ENCODE data around the gene UNK. TPM values are rescaled to one million over a fixed set of nuclear protein-coding genes. Genes with fewer than 3 reads are reported as not detected.

UNK gene
- polyA plus RNA-seq, 1 donor: 35.7 TPM

DNA sequence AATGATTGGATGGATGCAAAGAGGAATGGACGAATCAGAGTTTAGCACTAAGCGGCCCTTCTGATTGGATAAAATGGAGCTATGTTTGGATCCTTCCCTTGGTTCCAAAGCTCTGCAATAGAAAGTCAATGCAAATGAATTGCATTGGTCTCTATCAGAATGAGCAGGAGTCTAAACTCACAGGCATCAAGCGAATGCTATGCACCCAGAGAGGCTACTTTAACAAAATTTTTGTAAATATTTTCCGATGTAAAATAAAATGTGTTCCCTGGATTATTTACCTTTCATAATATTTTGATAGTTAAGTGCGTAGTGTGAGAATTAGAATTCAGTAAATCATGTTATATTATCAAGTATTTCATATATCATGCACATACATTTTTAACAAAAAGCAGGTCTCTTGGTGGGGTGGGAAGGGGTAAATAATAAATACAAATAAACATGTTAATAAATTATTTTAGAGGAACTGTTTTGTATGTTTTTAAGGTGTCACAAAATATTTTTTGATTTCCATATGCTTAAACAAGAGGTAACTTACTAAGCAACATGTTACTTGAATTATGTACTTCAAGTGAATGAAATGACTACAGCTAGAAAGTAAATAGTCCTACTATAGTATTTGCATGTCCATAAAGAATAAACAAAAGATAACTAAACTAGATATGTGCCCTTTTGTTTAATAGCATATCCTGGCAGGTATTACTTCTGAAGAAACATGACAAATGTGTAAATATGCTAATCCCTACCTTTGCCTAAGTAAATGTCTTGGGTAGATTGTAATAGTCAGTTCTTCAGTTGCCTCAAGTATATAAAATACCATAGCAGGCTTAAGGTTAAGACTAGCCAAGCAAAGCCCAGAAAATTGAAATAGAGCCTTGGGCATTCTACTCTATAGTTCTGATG, 4.4 kb upstream of the UNK start:
- Histone ChIP-seq H3K36me3 (ENCODE audit: control insufficient read depth, insufficient read depth, low read length) (peaks cover 24% of the 10 kb centered on the region), H3K9me3 (ENCODE audit: control insufficient read depth, low read depth, low read length) (no peaks in the 10 kb centered on the region), H3K4me3 (ENCODE audit: low read length) (no peak overlapping the region), H3K27ac (ENCODE audit: low read length) (peak overlapping the region; percentile 38), H3K4me1 (ENCODE audit: control insufficient read depth, insufficient read depth, low read length) (peaks cover 20% of the 10 kb centered on the region), H3K27me3 (ENCODE audit: control insufficient read depth, insufficient read depth, low read length) (no peaks in the 10 kb centered on the region)
- DNase-seq: no peak
- whole genome bisulfite sequencing (ENCODE audit: insufficient coverage, low lambda C conversion rate): 100% methylated on average over 1 of the region's 5 CpGs

DNA sequence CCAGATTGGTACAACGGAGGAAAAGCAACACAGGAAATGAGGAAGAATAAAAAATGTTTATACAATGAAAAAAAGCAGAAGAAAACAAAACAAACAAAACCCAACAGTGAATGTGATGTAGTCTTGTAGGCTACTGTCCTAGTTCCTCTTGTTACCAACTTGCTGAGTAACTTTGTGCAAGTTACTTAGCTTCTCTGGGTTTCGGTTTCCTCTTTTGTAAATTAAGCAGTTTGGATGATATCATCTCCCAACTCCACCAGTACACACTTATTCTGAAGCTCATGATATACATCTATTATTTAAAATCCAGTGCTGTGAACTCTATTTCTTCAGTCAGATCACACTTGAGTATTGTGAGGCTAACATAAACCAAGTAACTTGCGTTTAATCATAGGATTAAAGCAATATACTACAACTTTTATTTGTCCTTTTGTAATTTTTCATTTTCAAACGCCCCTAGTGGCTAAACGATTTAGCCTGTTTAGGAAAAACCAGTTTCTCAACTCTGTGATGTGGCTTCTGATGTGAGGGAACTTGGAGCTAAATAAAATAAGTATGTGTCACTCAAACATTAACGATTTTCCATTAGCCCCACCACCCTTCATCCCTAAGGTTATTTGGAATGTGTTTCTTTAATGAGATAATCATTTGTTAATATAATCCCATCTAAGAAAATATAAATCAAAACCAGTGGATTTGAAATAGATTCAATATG, 1.4 kb upstream of the UNK start:
- Histone ChIP-seq H3K27me3 (ENCODE audit: control insufficient read depth, insufficient read depth, low read length) (no peaks in the 10 kb centered on the region), H3K4me1 (ENCODE audit: control insufficient read depth, insufficient read depth, low read length) (peaks cover 24% of the 10 kb centered on the region), H3K27ac (ENCODE audit: low read length) (peak overlapping the region; percentile 99), H3K9me3 (ENCODE audit: control insufficient read depth, low read depth, low read length) (no peaks in the 10 kb centered on the region), H3K4me3 (ENCODE audit: low read length) (no peak overlapping the region), H3K36me3 (ENCODE audit: control insufficient read depth, insufficient read depth, low read length) (peaks cover 8% of the 10 kb centered on the region)
- DNase-seq: peak; percentile 66 to 84
- 25% methylated on average over 4 of the region's 6 CpGs for WGBS (ENCODE audit: insufficient coverage, low lambda C conversion rate)

DNA sequence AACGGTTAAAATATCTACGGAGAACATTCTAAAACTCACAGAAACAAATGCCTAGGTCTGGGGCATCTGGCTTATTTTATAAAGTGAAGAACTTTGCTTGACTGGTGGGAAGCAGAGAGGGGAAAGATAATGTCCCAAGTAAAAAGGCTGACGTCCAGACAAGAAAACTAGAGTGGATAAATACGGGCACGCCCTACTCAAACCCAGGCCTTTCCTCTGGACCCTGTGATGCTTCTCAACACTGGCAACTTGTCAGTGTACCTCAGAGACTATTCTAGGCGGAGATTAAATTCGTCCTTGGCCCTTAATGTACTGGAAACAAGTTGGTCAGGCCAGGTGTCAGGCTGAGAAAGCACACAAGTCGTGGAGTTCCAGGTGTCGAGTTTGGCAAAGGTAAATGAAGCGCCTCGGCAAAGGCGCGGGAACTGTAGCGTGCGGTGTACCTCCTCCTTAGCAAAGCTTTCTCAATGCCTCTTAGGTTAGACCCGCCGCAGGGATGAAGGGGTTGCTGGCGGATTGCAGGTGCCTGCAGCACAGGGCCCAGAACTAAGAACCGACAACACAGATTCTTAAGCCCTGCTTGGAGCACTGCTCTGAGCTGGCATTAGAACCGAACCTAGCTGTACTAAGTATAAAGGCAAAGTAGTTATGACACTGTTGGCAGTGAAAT, 668 bp upstream of the UNK start:
- peak overlapping the region; percentile 29 for H3K4me3 ChIP-seq (ENCODE audit: low read length)
- no peak for DNase-seq

DNA sequence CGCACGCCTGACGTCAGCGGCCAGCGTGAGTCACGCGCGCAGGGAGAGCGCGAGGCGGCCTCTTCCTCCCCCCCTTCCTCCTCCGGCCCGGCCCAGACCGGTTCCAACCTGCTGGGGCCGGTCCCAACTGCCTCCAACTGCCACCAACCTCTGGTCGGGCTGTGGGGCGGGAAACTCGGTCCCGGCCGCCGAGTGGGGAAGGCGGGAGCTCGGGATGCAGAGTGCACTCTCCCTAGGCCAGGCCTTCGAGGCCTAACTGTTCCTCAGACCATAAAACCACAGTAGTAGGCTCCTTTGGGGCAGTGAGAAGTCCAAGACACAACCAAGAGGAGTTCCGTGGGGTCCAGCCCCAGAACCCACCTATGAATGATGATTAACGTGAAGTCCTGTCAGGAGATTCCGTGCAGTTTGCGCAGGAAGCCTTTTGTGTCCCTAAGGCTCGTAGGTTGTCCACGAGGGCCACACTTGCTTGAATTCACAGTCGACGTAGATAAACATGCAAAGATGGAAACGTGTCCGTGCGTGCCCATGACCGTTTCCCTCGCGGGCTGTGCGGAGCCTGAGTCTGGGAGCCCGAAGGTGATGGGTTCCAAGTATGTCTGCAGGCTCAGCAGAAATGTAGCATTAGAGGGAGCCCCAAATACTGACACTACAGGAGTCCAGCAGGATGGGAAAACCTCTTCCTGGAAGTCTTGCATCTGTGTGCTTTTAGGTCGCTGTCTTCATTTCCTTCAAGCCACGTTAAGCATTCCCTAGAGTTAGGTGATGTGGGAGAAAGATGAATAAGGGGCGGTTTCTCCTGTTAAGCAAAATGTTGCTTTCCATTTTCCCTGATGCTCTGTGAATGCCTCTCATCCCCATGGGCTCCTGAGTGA, 647 bp downstream of the UNK start:
- 20% methylated on average over 2 of the region's 43 CpGs for WGBS (ENCODE audit: insufficient coverage, low lambda C conversion rate)
- no peaks in the 10 kb centered on the region for H3K9me3 ChIP-seq (ENCODE audit: control insufficient read depth, low read depth, low read length)
- H3K36me3 ChIP-seq (ENCODE audit: control insufficient read depth, insufficient read depth, low read length): no peaks in the 10 kb centered on the region
- H3K27ac ChIP-seq (ENCODE audit: low read length): peak overlapping the region; percentile 99
- no peaks in the 10 kb centered on the region for H3K27me3 ChIP-seq (ENCODE audit: control insufficient read depth, insufficient read depth, low read length)
- peak overlapping the region; percentile 66 for H3K4me3 ChIP-seq (ENCODE audit: low read length)
- peak; percentile 94 to 97 for DNase-seq
- H3K4me1 ChIP-seq (ENCODE audit: control insufficient read depth, insufficient read depth, low read length): peaks cover 24% of the 10 kb centered on the region

More for the DNA sequence above, 668 bp upstream of the UNK start:
- Histone ChIP-seq H3K4me1 (ENCODE audit: control insufficient read depth, insufficient read depth, low read length) (peaks cover 24% of the 10 kb centered on the region), H3K27me3 (ENCODE audit: control insufficient read depth, insufficient read depth, low read length) (no peaks in the 10 kb centered on the region), H3K27ac (ENCODE audit: low read length) (peak overlapping the region; percentile 99), H3K9me3 (ENCODE audit: control insufficient read depth, low read depth, low read length) (no peaks in the 10 kb centered on the region), H3K36me3 (ENCODE audit: control insufficient read depth, insufficient read depth, low read length) (peaks cover under 1% of the 10 kb centered on the region)
- 92% methylated on average over 2 of the region's 20 CpGs for WGBS (ENCODE audit: insufficient coverage, low lambda C conversion rate)

DNA sequence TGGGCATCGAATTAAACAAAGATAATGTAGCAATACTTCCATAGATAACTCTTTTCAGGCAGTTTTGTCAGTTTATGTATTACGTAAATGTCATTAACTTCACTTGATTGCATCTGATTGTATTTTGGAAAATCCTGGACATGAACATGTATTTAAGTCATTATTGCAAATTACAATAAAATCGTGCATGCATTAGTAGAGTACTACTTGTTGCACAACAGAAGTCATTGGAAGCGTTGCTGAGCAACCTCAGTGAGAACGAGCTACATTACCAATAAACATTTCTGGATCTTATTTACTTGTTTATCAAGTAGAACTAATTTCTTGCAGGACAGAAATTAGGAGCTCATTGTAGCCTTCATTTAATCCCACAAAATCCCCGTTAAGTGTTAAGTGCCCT, 6.6 kb downstream of the UNK start:
- Histone ChIP-seq H3K9me3 (ENCODE audit: control insufficient read depth, low read depth, low read length) (no peaks in the 10 kb centered on the region), H3K27ac (ENCODE audit: low read length) (no peak overlapping the region), H3K4me3 (ENCODE audit: low read length) (no peak overlapping the region), H3K36me3 (ENCODE audit: control insufficient read depth, insufficient read depth, low read length) (peaks cover 24% of the 10 kb centered on the region), H3K4me1 (ENCODE audit: control insufficient read depth, insufficient read depth, low read length) (peaks cover 2% of the 10 kb centered on the region), H3K27me3 (ENCODE audit: control insufficient read depth, insufficient read depth, low read length) (no peaks in the 10 kb centered on the region)
- DNase-seq: no peak
- WGBS (ENCODE audit: insufficient coverage, low lambda C conversion rate): 94% methylated on average over 2 of the region's 6 CpGs

DNA sequence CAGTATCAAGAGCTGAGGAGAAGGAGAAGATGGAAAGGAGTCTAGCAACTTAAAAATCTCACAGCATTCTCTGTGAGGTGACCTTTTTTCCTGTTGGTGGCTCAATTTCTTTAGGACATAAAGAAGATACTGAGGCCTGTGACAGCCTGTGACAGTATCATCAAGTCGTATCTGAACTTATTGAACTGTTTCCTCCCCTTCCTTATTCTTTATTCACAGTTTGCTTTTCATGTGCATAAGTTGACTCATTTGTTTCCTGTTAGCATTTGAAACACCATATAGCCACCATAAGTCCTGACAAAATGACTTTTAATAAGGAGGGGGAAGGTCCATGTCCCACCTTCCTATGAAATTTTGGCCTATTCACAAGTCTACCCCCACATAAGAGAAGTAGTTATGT, 8.9 kb downstream of the UNK start:
- no peak overlapping the region for H3K27ac ChIP-seq (ENCODE audit: low read length)
- no peaks in the 10 kb centered on the region for H3K27me3 ChIP-seq (ENCODE audit: control insufficient read depth, insufficient read depth, low read length)
- no peak overlapping the region for H3K4me3 ChIP-seq (ENCODE audit: low read length)
- no peaks in the 10 kb centered on the region for H3K9me3 ChIP-seq (ENCODE audit: control insufficient read depth, low read depth, low read length)
- DNase-seq: no peak
- no peaks in the 10 kb centered on the region for H3K4me1 ChIP-seq (ENCODE audit: control insufficient read depth, insufficient read depth, low read length)
- no CpG with 5 or more reads among the region's 1 CpG for WGBS (ENCODE audit: insufficient coverage, low lambda C conversion rate)
- H3K36me3 ChIP-seq (ENCODE audit: control insufficient read depth, insufficient read depth, low read length): peaks cover 31% of the 10 kb centered on the region

DNA sequence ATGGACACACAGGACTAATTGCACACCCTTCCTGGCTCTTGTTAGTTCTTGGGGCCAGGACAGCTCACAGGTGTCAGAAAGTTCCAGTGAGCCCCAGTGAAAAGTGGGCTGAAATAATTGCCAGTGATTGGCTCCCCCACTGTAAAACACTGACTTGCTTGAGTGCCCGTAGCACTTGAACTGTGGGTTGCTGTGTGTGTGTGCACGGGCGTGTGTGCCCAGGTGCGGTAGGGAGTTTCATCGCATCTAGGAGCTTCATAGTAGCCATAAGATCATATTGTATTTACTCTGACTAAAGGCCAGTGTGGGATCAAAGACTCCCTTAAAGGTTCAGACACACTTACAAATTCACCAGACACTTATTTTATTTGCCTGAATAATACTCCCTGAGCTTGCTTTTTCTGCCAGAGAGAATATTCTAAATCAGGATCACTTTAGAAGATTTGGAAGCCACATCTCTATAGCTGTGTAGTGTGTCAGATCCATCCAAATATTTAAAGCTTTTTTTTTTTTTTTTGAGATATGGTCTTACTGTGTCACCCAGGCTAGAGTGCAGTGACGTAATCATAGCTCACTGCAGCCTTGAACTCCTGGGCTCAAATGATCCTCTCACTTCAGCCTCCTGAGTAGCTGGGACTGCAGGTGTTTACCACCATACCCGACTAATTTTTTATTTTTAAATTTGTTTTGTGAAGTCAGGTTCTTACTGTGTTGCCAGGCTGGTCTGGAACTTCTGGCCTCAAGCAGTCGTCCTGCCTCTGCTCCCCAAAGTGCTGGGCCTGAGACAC, 11.4 kb downstream of the UNK start:
- Histone ChIP-seq H3K9me3 (ENCODE audit: control insufficient read depth, low read depth, low read length) (no peaks in the 10 kb centered on the region), H3K27me3 (ENCODE audit: control insufficient read depth, insufficient read depth, low read length) (no peaks in the 10 kb centered on the region), H3K27ac (ENCODE audit: low read length) (no peak overlapping the region), H3K36me3 (ENCODE audit: control insufficient read depth, insufficient read depth, low read length) (peaks cover 46% of the 10 kb centered on the region), H3K4me1 (ENCODE audit: control insufficient read depth, insufficient read depth, low read length) (no peaks in the 10 kb centered on the region), H3K4me3 (ENCODE audit: low read length) (no peak overlapping the region)
- DNase-seq: no peak
- no CpG with 5 or more reads among the region's 8 CpGs for WGBS (ENCODE audit: insufficient coverage, low lambda C conversion rate)

DNA sequence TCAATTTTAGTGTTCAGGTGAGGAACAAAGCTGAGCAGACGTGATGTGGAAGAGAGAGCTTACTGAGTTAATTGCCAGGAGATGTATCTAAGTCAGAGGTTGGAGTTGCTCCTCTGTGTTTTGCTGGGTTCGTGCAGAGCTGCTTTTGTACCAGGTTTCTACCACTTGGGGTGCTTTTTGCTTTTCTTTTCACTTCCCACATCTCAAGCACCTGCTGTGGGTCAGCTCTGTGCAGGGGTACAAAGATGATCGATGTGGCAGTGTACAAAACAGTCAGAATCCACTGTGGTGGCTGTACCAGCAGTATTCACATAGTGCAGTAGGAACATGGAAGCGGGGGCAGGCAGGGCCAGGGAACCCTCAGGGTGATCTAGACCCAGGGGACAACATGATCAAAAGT, 14.8 kb downstream of the UNK start:
- Histone ChIP-seq H3K27me3 (ENCODE audit: control insufficient read depth, insufficient read depth, low read length) (no peaks in the 10 kb centered on the region), H3K36me3 (ENCODE audit: control insufficient read depth, insufficient read depth, low read length) (peaks cover 38% of the 10 kb centered on the region), H3K9me3 (ENCODE audit: control insufficient read depth, low read depth, low read length) (no peaks in the 10 kb centered on the region), H3K4me1 (ENCODE audit: control insufficient read depth, insufficient read depth, low read length) (no peaks in the 10 kb centered on the region), H3K4me3 (ENCODE audit: low read length) (no peak overlapping the region), H3K27ac (ENCODE audit: low read length) (no peak overlapping the region)
- WGBS (ENCODE audit: insufficient coverage, low lambda C conversion rate): no CpG with 5 or more reads among the region's 4 CpGs
- DNase-seq: no peak

DNA sequence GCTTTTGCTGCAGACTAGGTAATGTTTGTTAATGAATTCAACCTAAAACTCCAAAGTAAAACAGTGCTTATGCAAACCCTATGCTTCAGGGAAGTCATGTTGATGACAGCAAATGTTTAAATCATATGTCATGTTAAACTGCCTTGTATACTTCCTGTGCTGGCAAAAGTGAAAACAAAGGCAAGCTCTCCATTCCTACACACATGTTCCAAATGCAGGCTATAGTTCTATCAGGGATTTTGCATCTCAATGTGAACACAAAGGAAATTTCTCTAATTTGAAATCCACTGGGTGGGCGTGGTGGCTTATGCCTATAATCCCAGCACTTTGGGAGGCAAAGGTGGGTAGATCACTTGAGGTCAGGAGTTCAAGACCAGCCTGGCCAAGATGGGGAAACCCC, 19.3 kb downstream of the UNK start:
- Histone ChIP-seq H3K27ac (ENCODE audit: low read length) (no peak overlapping the region), H3K27me3 (ENCODE audit: control insufficient read depth, insufficient read depth, low read length) (no peaks in the 10 kb centered on the region), H3K36me3 (ENCODE audit: control insufficient read depth, insufficient read depth, low read length) (peaks cover 18% of the 10 kb centered on the region), H3K4me3 (ENCODE audit: low read length) (no peak overlapping the region), H3K4me1 (ENCODE audit: control insufficient read depth, insufficient read depth, low read length) (no peaks in the 10 kb centered on the region), H3K9me3 (ENCODE audit: control insufficient read depth, low read depth, low read length) (no peaks in the 10 kb centered on the region)
- WGBS (ENCODE audit: insufficient coverage, low lambda C conversion rate): no CpG with 5 or more reads among the region's 1 CpG
- no peak for DNase-seq
